Panc1 (cell line): ENCODE results near the gene TMEM236.

ENCODE experiments used
- POLR2AphosphoS5 ChIP-seq: IDR thresholded peaks from 2 replicates; pipeline ENCODE4 v1.6.1; 2012; ENCODE audit warnings: mild to moderate bottlenecking, low read depth, low read length, moderate library complexity
- SIN3A ChIP-seq: IDR thresholded peaks from 2 replicates; pipeline ENCODE4 v1.6.1; 2012; ENCODE audit warnings: low read depth, mild to moderate bottlenecking, low read length, moderate library complexity, borderline replicate concordance; ENCODE audit not compliant: insufficient read depth
- TCF7L2 ChIP-seq: IDR thresholded peaks from 2 replicates; pipeline ENCODE4 v1.6.1; 2011; ENCODE audit warnings: mild to moderate bottlenecking, low read depth, low read length, inconsistent platforms
- TF ChIP-seq, protein P1 (sequence below): fragments of 450-650 bp; IDR thresholded peaks from 2 replicates; pipeline ENCODE4 v1.5.1; 2017; ENCODE audit warnings: mild to moderate bottlenecking
- TF ChIP-seq, protein P2 (sequence below), 2 experiments: IDR thresholded peaks; 2 replicates each; pipeline ENCODE4 v1.6.1; 2011 to 2012; ENCODE audit warnings: low read depth in 2 of 2, control low read depth in 1 of 2, low read length in 1 of 2, mild to moderate bottlenecking in 1 of 2, moderate library complexity in 1 of 2; ENCODE audit not compliant: insufficient read depth in 1 of 2

DNA sequence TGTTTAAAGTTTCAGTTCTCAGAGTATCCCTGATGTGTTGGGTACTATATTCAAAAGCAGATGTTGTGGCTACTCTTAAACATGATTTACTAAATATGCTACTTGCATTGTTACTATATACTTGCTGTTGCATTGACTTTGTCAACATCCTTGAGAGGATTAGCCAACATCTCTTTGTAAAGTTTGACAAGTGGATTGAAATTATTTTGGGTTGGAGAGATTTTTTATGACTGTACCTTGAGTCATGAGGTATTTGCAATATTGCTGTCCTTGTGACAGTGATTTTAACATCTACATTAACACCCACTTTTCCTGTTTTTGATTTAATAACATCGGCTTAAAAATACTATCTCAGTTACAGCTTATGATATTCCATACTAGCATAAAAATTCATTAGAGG is 89.0 kb downstream of the TMEM236 start:
- TF ChIP-seq, protein P1, sequence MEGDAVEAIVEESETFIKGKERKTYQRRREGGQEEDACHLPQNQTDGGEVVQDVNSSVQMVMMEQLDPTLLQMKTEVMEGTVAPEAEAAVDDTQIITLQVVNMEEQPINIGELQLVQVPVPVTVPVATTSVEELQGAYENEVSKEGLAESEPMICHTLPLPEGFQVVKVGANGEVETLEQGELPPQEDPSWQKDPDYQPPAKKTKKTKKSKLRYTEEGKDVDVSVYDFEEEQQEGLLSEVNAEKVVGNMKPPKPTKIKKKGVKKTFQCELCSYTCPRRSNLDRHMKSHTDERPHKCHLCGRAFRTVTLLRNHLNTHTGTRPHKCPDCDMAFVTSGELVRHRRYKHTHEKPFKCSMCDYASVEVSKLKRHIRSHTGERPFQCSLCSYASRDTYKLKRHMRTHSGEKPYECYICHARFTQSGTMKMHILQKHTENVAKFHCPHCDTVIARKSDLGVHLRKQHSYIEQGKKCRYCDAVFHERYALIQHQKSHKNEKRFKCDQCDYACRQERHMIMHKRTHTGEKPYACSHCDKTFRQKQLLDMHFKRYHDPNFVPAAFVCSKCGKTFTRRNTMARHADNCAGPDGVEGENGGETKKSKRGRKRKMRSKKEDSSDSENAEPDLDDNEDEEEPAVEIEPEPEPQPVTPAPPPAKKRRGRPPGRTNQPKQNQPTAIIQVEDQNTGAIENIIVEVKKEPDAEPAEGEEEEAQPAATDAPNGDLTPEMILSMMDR = no peak
- TF ChIP-seq POLR2AphosphoS5 (no peak), TCF7L2 (no peak), SIN3A (no peak)
- TF ChIP-seq, protein P2, sequence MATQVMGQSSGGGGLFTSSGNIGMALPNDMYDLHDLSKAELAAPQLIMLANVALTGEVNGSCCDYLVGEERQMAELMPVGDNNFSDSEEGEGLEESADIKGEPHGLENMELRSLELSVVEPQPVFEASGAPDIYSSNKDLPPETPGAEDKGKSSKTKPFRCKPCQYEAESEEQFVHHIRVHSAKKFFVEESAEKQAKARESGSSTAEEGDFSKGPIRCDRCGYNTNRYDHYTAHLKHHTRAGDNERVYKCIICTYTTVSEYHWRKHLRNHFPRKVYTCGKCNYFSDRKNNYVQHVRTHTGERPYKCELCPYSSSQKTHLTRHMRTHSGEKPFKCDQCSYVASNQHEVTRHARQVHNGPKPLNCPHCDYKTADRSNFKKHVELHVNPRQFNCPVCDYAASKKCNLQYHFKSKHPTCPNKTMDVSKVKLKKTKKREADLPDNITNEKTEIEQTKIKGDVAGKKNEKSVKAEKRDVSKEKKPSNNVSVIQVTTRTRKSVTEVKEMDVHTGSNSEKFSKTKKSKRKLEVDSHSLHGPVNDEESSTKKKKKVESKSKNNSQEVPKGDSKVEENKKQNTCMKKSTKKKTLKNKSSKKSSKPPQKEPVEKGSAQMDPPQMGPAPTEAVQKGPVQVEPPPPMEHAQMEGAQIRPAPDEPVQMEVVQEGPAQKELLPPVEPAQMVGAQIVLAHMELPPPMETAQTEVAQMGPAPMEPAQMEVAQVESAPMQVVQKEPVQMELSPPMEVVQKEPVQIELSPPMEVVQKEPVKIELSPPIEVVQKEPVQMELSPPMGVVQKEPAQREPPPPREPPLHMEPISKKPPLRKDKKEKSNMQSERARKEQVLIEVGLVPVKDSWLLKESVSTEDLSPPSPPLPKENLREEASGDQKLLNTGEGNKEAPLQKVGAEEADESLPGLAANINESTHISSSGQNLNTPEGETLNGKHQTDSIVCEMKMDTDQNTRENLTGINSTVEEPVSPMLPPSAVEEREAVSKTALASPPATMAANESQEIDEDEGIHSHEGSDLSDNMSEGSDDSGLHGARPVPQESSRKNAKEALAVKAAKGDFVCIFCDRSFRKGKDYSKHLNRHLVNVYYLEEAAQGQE (IDR thresholded peaks at IDR 0.05; ENCODE audit: insufficient read depth in 1 of 2, low read depth in 2 of 2, low read length in 1 of 2) = no peak
